Mucosa of rectum (tissue), 2 donors: ENCODE results near the gene ATP8A1.

Source experiments
- H3K27ac ChIP-seq, 2 donors: one replicate each; pipeline ENCODE4 v1.7.0; 2013; ENCODE audit warnings: inconsistent platforms in 2 of 2, low read depth in 2 of 2, low read length in 2 of 2
- H3K27me3 ChIP-seq, 2 donors: one replicate each; pipeline ENCODE4 v1.7.0; 2013; ENCODE audit warnings: low read length in 2 of 2; ENCODE audit not compliant: control insufficient read depth in 2 of 2, insufficient read depth in 2 of 2
- H3K36me3 ChIP-seq, 2 donors: one replicate each; pipeline ENCODE4 v1.7.0; 2013; ENCODE audit warnings: low read length in 2 of 2; ENCODE audit not compliant: control insufficient read depth in 2 of 2, insufficient read depth in 2 of 2
- H3K4me1 ChIP-seq, 2 donors: one replicate each; pipeline ENCODE4 v1.7.0; 2013; ENCODE audit warnings: low read length in 2 of 2, mild to moderate bottlenecking in 1 of 2; ENCODE audit not compliant: control insufficient read depth in 2 of 2, insufficient read depth in 2 of 2
- H3K4me3 ChIP-seq, 2 donors: one replicate each; pipeline ENCODE4 v1.7.0; 2013; ENCODE audit warnings: low read length in 2 of 2
- H3K9ac ChIP-seq, 2 donors: one replicate each; pipeline ENCODE4 v1.7.0; 2013; ENCODE audit warnings: low read length in 2 of 2, low read depth in 1 of 2, mild to moderate bottlenecking in 1 of 2
- H3K9me3 ChIP-seq, 2 donors: one replicate each; pipeline ENCODE4 v1.7.0; 2013; ENCODE audit warnings: low read length in 2 of 2; ENCODE audit not compliant: control insufficient read depth in 2 of 2
- donor health status: healthy.
- donor health status: Normal muscosa, but diverticular disease.

Gene ATP8A1

GRCh38 chr4:42523066-42523718 lies 133.7 kb downstream of the ATP8A1 start:
- no peak overlapping the region for H3K4me3 ChIP-seq
- no peaks in the 10 kb centered on the region for H3K27me3 ChIP-seq
- H3K9me3 ChIP-seq, result no peaks in the 10 kb centered on the region
- no peak overlapping the region for H3K27ac ChIP-seq
- no peaks in the 10 kb centered on the region for H3K4me1 ChIP-seq
- H3K9ac ChIP-seq, result no peak overlapping the region
- peaks cover 14 to 24% of the 10 kb centered on the region in 2 donors for H3K36me3 ChIP-seq

- Histone ChIP-seq H3K9me3 (no peaks in the 10 kb centered on the region), H3K9ac (no peak overlapping the region), H3K27ac (no peak overlapping the region), H3K27me3 (no peaks in the 10 kb centered on the region), H3K4me1 (no peaks in the 10 kb centered on the region), H3K4me3 (no peak overlapping the region), H3K36me3 (peaks cover 14 to 23% of the 10 kb centered on the region in 2 donors)
Measured at GRCh38 chr4:42519803-42520417, 137.0 kb downstream of the ATP8A1 start.

GRCh38 chr4:42515156-42515884 lies 141.6 kb downstream of the ATP8A1 start:
- Histone ChIP-seq H3K4me1 (no peaks in the 10 kb centered on the region), H3K36me3 (peaks cover 0 to 9% of the 10 kb centered on the region in 2 donors), H3K27ac (no peak overlapping the region), H3K4me3 (no peak overlapping the region), H3K27me3 (no peaks in the 10 kb centered on the region), H3K9me3 (no peaks in the 10 kb centered on the region), H3K9ac (no peak overlapping the region)

GRCh38 chr4:42513748-42514492 lies 143.0 kb downstream of the ATP8A1 start:
- Histone ChIP-seq H3K9ac (no peak overlapping the region), H3K9me3 (no peaks in the 10 kb centered on the region), H3K4me1 (no peaks in the 10 kb centered on the region), H3K4me3 (no peak overlapping the region), H3K36me3 (peaks cover 0 to 9% of the 10 kb centered on the region in 2 donors), H3K27me3 (no peaks in the 10 kb centered on the region), H3K27ac (no peak overlapping the region)

GRCh38 chr4:42512226-42512625 lies 144.7 kb downstream of the ATP8A1 start:
- H3K4me3 ChIP-seq, result no peak overlapping the region
- H3K36me3 ChIP-seq, result peaks cover under 1 to 9% of the 10 kb centered on the region in 2 donors
- H3K4me1 ChIP-seq, result no peaks in the 10 kb centered on the region
- no peaks in the 10 kb centered on the region for H3K27me3 ChIP-seq
- no peak overlapping the region for H3K9ac ChIP-seq
- H3K9me3 ChIP-seq, result no peaks in the 10 kb centered on the region
- H3K27ac ChIP-seq, result no peak overlapping the region

- no peak overlapping the region for H3K27ac ChIP-seq
- H3K9ac ChIP-seq, result no peak overlapping the region
- no peak overlapping the region for H3K4me3 ChIP-seq
- no peaks in the 10 kb centered on the region for H3K9me3 ChIP-seq
- H3K36me3 ChIP-seq, result peaks cover 14 to 18% of the 10 kb centered on the region in 2 donors
- no peaks in the 10 kb centered on the region for H3K4me1 ChIP-seq
- H3K27me3 ChIP-seq, result no peaks in the 10 kb centered on the region
Measured at GRCh38 chr4:42510225-42510624, 146.7 kb downstream of the ATP8A1 start.

- Histone ChIP-seq H3K36me3 (peaks cover 19 to 34% of the 10 kb centered on the region in 2 donors), H3K4me3 (no peak overlapping the region), H3K9ac (no peak overlapping the region), H3K9me3 (no peaks in the 10 kb centered on the region), H3K4me1 (no peaks in the 10 kb centered on the region), H3K27ac (no peak overlapping the region), H3K27me3 (no peaks in the 10 kb centered on the region)
Measured at GRCh38 chr4:42501624-42502401, 155.1 kb downstream of the ATP8A1 start.

GRCh38 chr4:42498040-42498439 lies 158.9 kb downstream of the ATP8A1 start:
- Histone ChIP-seq H3K4me3 (no peak overlapping the region), H3K27ac (no peak overlapping the region), H3K4me1 (no peaks in the 10 kb centered on the region), H3K9me3 (no peaks in the 10 kb centered on the region), H3K36me3 (peaks cover 8 to 9% of the 10 kb centered on the region in 2 donors), H3K9ac (no peak overlapping the region), H3K27me3 (no peaks in the 10 kb centered on the region)

GRCh38 chr4:42497142-42497910 lies 159.6 kb downstream of the ATP8A1 start:
- Histone ChIP-seq H3K36me3 (peaks cover 4 to 5% of the 10 kb centered on the region in 2 donors), H3K9me3 (no peaks in the 10 kb centered on the region), H3K27ac (no peak overlapping the region), H3K4me3 (no peak overlapping the region), H3K9ac (no peak overlapping the region), H3K4me1 (peaks cover 0 to 7% of the 10 kb centered on the region in 2 donors), H3K27me3 (no peaks in the 10 kb centered on the region)
